GM23338 (cell line): Measurements from ENCODE around the gene SF3A1. TPM values are rescaled to one million over a fixed set of nuclear protein-coding genes. Genes with fewer than 3 reads are reported as not detected.

Source experiments
- ATAC-seq: fragments of 200-7000 bp; cut with Tn5 transposase; 3 replicates; pipeline ENCODE4 v1.9.1; 2020
- DNase-seq: peaks from one replicate; pipeline ENCODE4 v3.0.0-alpha.2; 2015; ENCODE audit warnings: low spot score
- H2AFZ ChIP-seq: fragments of 200-600 bp; sonication (generic); 2 replicates; pipeline ENCODE4 v1.8.0; 2016; ENCODE audit warnings: antibody characterized with exemption, mild to moderate bottlenecking, moderate library complexity
- H3F3A ChIP-seq: fragments of 200-600 bp; sonication (generic); replicated peaks from 2 replicates; pipeline ENCODE4 v1.8.0; 2017; ENCODE audit warnings: antibody characterized with exemption, mixed run types, low read depth
- H3K27ac ChIP-seq: fragments of 200-600 bp; sonication (generic); 2 replicates; pipeline ENCODE4 v1.6.1; 2016; ENCODE audit warnings: low read depth
- H3K27me3 ChIP-seq: fragments of 200-600 bp; sonication (generic); 2 replicates; pipeline ENCODE4 v1.8.0; 2016; ENCODE audit warnings: mild to moderate bottlenecking, mixed run types, moderate library complexity; ENCODE audit not compliant: insufficient read depth
- H3K36me3 ChIP-seq: fragments of 200-600 bp; sonication (generic); 2 replicates; pipeline ENCODE4 v1.8.0; 2016; ENCODE audit warnings: mild to moderate bottlenecking; ENCODE audit not compliant: insufficient read depth
- H3K4me1 ChIP-seq: fragments of 200-600 bp; sonication (generic); 2 replicates; pipeline ENCODE4 v1.8.0; 2016; ENCODE audit warnings: mild to moderate bottlenecking, moderate library complexity; ENCODE audit not compliant: insufficient read depth
- H3K4me2 ChIP-seq: fragments of 200-600 bp; sonication (generic); 2 replicates; pipeline ENCODE4 v1.7.1; 2017; ENCODE audit warnings: mixed run types
- H3K4me3 ChIP-seq: fragments of 200-600 bp; sonication (generic); 2 replicates; pipeline ENCODE4 v1.6.1; 2016; ENCODE audit warnings: mixed run types
- H3K79me2 ChIP-seq: fragments of 200-600 bp; sonication (generic); replicated peaks from 2 replicates; pipeline ENCODE4 v1.8.0; 2017; ENCODE audit warnings: mild to moderate bottlenecking; ENCODE audit not compliant: insufficient read depth
- H3K9me2 ChIP-seq: fragments of 200-600 bp; sonication (generic); 2 replicates; pipeline ENCODE4 v1.8.0; 2017; ENCODE audit not compliant: insufficient read depth
- H4K20me1 ChIP-seq: fragments of 200-600 bp; sonication (generic); replicated peaks from 2 replicates; pipeline ENCODE4 v1.8.0; 2017; ENCODE audit warnings: mild to moderate bottlenecking; ENCODE audit not compliant: insufficient read depth
- H3K27ac Mint-ChIP-seq: 2 replicates; pipeline ENCODE4 v1.8.0; 2020; ENCODE audit warnings: inconsistent platforms, mild to moderate bottlenecking, moderate library complexity, mixed read lengths
- H3K27me3 Mint-ChIP-seq: 3 replicates; pipeline ENCODE4 v1.8.0; 2022; ENCODE audit warnings: low read depth, mild to moderate bottlenecking, moderate library complexity, mixed read lengths, inconsistent platforms; ENCODE audit not compliant: insufficient read depth, poor library complexity
- H3K36me3 Mint-ChIP-seq: 3 replicates; pipeline ENCODE4 v1.8.0; 2021; ENCODE audit warnings: low read depth, mild to moderate bottlenecking, inconsistent platforms, moderate library complexity, mixed read lengths
- H3K4me1 Mint-ChIP-seq: 3 replicates; pipeline ENCODE4 v1.8.0; 2020; ENCODE audit warnings: mild to moderate bottlenecking, inconsistent platforms, mixed read lengths
- H3K4me3 Mint-ChIP-seq: 3 replicates; pipeline ENCODE4 v1.8.0; 2021; ENCODE audit warnings: moderate library complexity, mild to moderate bottlenecking, inconsistent platforms, mixed read lengths
- H3K9me3 Mint-ChIP-seq: 3 replicates; pipeline ENCODE4 v1.8.0; 2020; ENCODE audit warnings: moderate library complexity, mild to moderate bottlenecking, inconsistent platforms, mixed read lengths
- CREB1 ChIP-seq: fragments of 250-450 bp; sonication (Bioruptor Pico); IDR thresholded peaks from 2 replicates; pipeline ENCODE4 v1.5.0; 2020; ENCODE audit warnings: low read depth, mild to moderate bottlenecking, moderate library complexity
- CTCF ChIP-seq, 2 experiments: fragments of 200-600 bp in 1 of 2; sonication (generic) in 1 of 2; conservative IDR thresholded peaks; 2 replicates each; pipeline versions ENCODE4 v1.5.1 to v1.6.1; 2016 to 2017; ENCODE audit warnings: antibody characterized with exemption in 2 of 2, low read depth in 2 of 2, mild to moderate bottlenecking in 2 of 2, moderate library complexity in 1 of 2
- NANOG ChIP-seq: IDR thresholded peaks from 2 replicates; pipeline ENCODE4 v1.6.1; 2016; ENCODE audit warnings: antibody characterized with exemption, borderline replicate concordance
- REST ChIP-seq: IDR thresholded peaks from one replicate; pipeline ENCODE4 v1.6.1; 2018; ENCODE audit warnings: antibody characterized with exemption; ENCODE audit not compliant: unreplicated experiment
- STAT1 ChIP-seq: IDR thresholded peaks from one replicate; pipeline ENCODE4 v1.6.1; 2016; ENCODE audit warnings: antibody characterized with exemption; ENCODE audit not compliant: unreplicated experiment
- ZNF462 ChIP-seq: fragments of 250-450 bp; sonication (Bioruptor Pico); IDR thresholded peaks from 2 replicates; pipeline ENCODE4 v1.5.0; 2020; ENCODE audit warnings: mild to moderate bottlenecking, moderate library complexity
- polyA plus RNA-seq: library from polyadenylated mRNA; unstranded; fragments of >200 nt; fragmentation: Nextera tagmentation; extraction: Ambion mirVana; gene quantifications from 2 replicates; pipeline ENCODE4 v1.2.1, GENCODE V29; 2016
- total RNA-seq: library from RNA; depleted of rRNA; stranded (reverse); fragments of >200 nt; shearing (Covaris generic); gene quantifications from 2 replicates; pipeline ENCODE4 v1.2.3, GENCODE V29; 2014

SF3A1 gene
- total and polyA plus RNA-seq, 2 experiments from 2014 or later = 107 to 108 TPM

GRCh38 chr22:30392661-30393321 lies 36.1 kb upstream of the SF3A1 start:
- TF ChIP-seq CREB1 (CRISPR knock-in tag) = no peak
- no peak for TF ChIP-seq ZNF462 (CRISPR knock-in tag)
- peaks cover 17% of the 10 kb centered on the region for H3K4me1 ChIP-seq
- DNase-seq (no peak), ATAC-seq (no peak)
- no peaks in the 10 kb centered on the region for H3K9me2 ChIP-seq
- H2AFZ ChIP-seq = peak overlapping the region; percentile 85
- H3K9me3 Mint-ChIP-seq = peaks cover 16% of the 10 kb centered on the region
- peaks cover 24% of the 10 kb centered on the region for H3K4me1 Mint-ChIP-seq
- no peaks in the 10 kb centered on the region for H4K20me1 ChIP-seq
- 0 out of 2 replicates have a peak overlapping the region, but pooled peaks have one; percentile 4 for H3K4me3 ChIP-seq
- H3K36me3 ChIP-seq = no peaks in the 10 kb centered on the region
- no peaks in the 10 kb centered on the region for H3K79me2 ChIP-seq
- H3K27ac ChIP-seq = no peak overlapping the region; the same call in 1 of the 2 replicates
- H3K27me3 ChIP-seq = peaks cover 24% of the 10 kb centered on the region
- peaks cover 35% of the 10 kb centered on the region for H3K27me3 Mint-ChIP-seq
- peak overlapping the region; percentile 71 for H3K4me2 ChIP-seq
- no peaks in the 10 kb centered on the region for H3F3A ChIP-seq
- peak overlapping the region; percentile 21; the same call in 1 of the 2 replicates for H3K27ac Mint-ChIP-seq
- H3K36me3 Mint-ChIP-seq = peaks cover 4% of the 10 kb centered on the region
- H3K4me3 Mint-ChIP-seq = no peak overlapping the region

DNA sequence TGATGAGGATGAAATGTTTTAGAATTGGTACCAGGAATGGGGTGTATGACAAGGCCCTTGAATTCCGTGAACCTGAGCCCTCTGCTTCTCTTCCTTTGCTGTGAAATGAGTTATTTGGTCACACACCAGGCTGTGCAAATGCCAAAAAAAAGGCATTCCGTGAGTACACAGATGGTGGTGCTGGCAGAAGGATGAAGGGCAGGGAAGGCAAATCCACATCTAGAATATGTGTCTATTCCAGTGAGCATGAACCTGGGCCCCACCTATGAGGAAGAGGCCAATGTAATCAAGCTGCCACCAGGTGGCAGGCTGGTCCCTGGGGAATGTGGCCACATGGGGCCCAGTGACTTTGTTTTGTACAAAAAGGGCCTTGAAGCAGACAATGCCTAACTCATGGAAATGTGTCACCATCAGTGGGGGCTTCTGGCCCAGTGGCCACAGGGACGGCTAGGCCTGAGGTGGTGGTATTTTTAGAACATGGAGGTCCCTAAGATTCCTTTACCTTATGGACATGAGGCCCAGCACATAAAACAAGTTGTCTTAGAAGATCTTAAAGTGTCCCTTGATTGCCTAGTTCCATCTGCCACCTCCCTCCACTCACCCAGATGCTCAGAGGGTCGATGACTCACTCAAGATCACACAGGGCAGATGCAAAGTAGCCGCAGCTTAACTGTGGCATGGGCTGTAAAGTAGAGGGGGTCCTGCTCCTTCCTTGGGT lies 34.4 kb upstream of the SF3A1 start:
- H3F3A ChIP-seq = no peaks in the 10 kb centered on the region
- H3K79me2 ChIP-seq = no peaks in the 10 kb centered on the region
- H3K4me1 ChIP-seq = peaks cover 17% of the 10 kb centered on the region
- Mint-ChIP-seq H3K27ac (no peak overlapping the region), H3K9me3 (peaks cover 16% of the 10 kb centered on the region), H3K36me3 (peaks cover 4% of the 10 kb centered on the region), H3K4me3 (no peak overlapping the region), H3K4me1 (peaks cover 28% of the 10 kb centered on the region), H3K27me3 (peaks cover 25% of the 10 kb centered on the region)
- ATAC-seq (peak; percentile 19), DNase-seq (peak; percentile 87)
- peak overlapping the region; percentile 83; the same call in 1 of the 2 replicates for H2AFZ ChIP-seq
- H3K27ac ChIP-seq = no peak overlapping the region
- H4K20me1 ChIP-seq = no peaks in the 10 kb centered on the region
- peaks cover 12% of the 10 kb centered on the region for H3K27me3 ChIP-seq
- no peak overlapping the region for H3K4me3 ChIP-seq
- H3K9me2 ChIP-seq = no peaks in the 10 kb centered on the region
- H3K4me2 ChIP-seq = no peak overlapping the region
- TF ChIP-seq CTCF (conservative IDR thresholded peaks at IDR 0.05; ENCODE audit: low read depth in 2 of 2) = peak; percentile 87 to 94
- TF ChIP-seq REST = no peak
- TF ChIP-seq STAT1 = no peak
- TF ChIP-seq NANOG = no peak
- H3K36me3 ChIP-seq = no peaks in the 10 kb centered on the region
